Uterus (tissue), 2 donors: ENCODE measurements around the gene TRAT1.

ENCODE experiments used
- POLR2A ChIP-seq, 2 donors: fragments of 450-650 bp; IDR thresholded peaks; one replicate each; pipeline ENCODE4 v1.6.1; 2016; ENCODE audit warnings: antibody characterized with exemption in 2 of 2, mild to moderate bottlenecking in 1 of 2, moderate library complexity in 1 of 2
- TF ChIP-seq, protein P1 (sequence below), 4 experiments: fragments of 200-600 bp in 2 of 4; fragments of 450-650 bp in 2 of 4; sonication (generic) in 2 of 4; IDR thresholded peaks; one replicate each; pipeline ENCODE4 v1.5.1; 2016 to 2019; ENCODE audit warnings: antibody characterized with exemption in 4 of 4, mild to moderate bottlenecking in 2 of 4, moderate library complexity in 1 of 4

DNA sequence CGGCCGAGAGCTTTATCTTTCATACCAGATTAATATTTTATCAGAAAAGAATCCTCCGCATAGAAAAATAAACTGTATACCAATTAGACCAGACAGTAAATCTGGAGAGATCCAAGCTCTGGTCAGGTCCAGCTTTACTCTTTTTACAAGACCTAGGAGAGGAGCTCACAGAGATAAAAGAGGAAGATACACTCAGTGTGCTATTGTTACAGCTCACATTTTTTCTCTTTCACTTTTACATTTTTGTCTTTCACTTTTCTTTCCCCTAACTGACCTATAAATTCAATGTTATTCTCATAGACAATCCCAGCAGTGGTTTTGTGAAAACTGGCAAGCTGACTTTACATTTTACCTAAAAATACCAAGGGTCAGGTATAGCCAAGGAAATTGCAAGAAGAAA is 75.3 kb downstream of the TRAT1 start:
- TF ChIP-seq, protein P1, sequence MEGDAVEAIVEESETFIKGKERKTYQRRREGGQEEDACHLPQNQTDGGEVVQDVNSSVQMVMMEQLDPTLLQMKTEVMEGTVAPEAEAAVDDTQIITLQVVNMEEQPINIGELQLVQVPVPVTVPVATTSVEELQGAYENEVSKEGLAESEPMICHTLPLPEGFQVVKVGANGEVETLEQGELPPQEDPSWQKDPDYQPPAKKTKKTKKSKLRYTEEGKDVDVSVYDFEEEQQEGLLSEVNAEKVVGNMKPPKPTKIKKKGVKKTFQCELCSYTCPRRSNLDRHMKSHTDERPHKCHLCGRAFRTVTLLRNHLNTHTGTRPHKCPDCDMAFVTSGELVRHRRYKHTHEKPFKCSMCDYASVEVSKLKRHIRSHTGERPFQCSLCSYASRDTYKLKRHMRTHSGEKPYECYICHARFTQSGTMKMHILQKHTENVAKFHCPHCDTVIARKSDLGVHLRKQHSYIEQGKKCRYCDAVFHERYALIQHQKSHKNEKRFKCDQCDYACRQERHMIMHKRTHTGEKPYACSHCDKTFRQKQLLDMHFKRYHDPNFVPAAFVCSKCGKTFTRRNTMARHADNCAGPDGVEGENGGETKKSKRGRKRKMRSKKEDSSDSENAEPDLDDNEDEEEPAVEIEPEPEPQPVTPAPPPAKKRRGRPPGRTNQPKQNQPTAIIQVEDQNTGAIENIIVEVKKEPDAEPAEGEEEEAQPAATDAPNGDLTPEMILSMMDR (IDR thresholded peaks at IDR 0.05), result no peak
- TF ChIP-seq POLR2A (IDR thresholded peaks at IDR 0.05), result no peak
